GM18951 (cell line): Measurements from ENCODE around the gene INHBE.
A peak's percentile ranks its signal among the peaks of the same experiment; 100 is the strongest.

Experiments used
- POLR2A ChIP-seq: IDR thresholded peaks from 4 replicates; pipeline ENCODE4 v1.6.1; 2011; ENCODE audit warnings: mild to moderate bottlenecking; ENCODE audit not compliant: insufficient read length, insufficient read depth; ENCODE audit errors: extremely low read depth
- in situ Hi-C: fragments of 300-500 bp; cut with MboI; formaldehyde crosslinking; loops from one replicate; pipeline ENCODE4 v1.12.0; 2022; ENCODE audit warnings: low sequenced_read_pairs, mixed read lengths, inconsistent platforms; ENCODE audit not compliant: unreplicated experiment

Gene INHBE

DNA sequence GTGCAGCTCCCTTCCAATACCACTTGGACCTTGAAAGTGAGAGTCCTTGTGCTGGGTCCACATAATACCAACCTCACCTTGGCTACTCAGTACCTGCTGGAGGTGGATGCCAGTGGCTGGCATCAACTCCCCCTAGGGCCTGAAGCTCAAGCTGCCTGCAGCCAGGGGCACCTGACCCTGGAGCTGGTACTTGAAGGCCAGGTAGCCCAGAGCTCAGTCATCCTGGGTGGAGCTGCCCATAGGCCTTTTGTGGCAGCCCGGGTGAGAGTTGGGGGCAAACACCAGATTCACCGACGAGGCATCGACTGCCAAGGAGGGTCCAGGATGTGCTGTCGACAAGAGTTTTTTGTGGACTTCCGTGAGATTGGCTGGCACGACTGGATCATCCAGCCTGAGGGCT is 5.7 kb upstream of the INHBE start:
- in situ Hi-C loops = no loop called here
- no peak for TF ChIP-seq POLR2A

DNA sequence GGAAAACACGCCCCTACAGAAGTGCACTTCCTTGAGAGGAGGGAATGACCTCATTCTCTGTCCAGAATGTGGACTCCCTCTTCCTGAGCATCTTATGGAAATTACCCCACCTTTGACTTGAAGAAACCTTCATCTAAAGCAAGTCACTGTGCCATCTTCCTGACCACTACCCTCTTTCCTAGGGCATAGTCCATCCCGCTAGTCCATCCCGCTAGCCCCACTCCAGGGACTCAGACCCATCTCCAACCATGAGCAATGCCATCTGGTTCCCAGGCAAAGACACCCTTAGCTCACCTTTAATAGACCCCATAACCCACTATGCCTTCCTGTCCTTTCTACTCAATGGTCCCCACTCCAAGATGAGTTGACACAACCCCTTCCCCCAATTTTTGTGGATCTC is 5.0 kb upstream of the INHBE start:
- TF ChIP-seq POLR2A = no peak
- in situ Hi-C loops = no loop called here

DNA sequence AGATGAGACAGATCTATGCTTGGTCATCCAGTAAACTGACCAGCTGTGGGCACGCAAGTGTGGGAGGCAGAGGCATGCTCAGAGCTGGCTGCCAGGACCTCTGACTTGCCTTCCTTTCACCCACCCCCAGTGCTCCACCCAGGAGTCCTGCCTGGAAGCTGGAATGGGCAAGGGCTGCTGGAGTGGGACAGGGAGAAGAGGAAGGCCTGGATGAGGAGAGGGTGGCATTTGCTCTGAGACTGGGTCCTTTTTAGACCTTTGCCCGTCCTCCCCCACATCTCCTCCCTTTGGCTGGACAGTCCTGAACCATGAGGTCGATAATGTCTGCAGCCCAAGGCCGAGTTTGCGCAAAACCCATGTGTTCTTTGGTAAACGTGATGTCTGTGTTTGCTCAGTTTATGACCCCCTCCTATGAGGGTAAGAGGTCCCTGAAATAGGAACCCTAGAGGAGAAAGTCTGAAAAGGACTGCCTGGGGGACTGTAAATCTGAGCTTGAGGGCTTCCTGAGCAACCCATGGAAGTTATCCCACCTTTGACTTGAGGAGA is 3.8 kb upstream of the INHBE start:
- no peak for TF ChIP-seq POLR2A
- in situ Hi-C loops = no loop called here

DNA sequence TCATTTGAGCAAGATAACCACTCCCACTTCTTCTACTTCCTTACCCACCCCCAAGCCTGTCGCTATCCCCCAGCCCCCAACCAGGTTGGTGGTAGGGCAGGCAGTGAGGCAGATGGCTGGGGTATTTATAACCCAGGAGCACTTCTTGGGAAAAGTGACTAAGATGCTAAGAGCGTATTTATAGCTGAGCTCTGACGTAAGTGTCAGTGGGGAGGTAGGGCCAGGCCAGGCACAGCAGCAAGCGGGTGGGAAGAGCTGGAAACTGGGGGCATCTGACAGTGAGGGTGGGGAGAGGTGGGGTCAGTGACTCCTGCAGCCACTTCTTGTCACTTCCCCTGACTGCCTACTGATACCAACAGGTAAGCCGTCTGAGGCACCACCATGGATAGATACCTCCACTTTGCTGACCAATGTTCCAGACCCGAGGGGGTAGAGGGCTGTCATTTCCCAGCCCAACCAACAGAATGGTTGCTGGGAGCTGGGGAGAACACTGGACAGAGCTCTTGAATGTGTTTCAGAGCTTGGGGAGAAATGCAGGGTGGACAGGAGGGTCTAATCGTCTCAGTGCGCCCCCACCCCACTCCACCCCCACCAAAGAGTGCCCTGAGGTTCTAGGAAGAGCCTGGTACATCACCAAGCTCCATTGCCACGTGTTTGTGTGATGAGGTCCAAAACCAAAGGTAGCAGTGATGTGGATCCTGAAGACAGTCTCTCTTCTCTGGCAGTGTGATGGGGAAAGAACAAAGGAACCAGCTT is 2.7 kb upstream of the INHBE start:
- TF ChIP-seq POLR2A = no peak
- in situ Hi-C loops = no loop called here

DNA sequence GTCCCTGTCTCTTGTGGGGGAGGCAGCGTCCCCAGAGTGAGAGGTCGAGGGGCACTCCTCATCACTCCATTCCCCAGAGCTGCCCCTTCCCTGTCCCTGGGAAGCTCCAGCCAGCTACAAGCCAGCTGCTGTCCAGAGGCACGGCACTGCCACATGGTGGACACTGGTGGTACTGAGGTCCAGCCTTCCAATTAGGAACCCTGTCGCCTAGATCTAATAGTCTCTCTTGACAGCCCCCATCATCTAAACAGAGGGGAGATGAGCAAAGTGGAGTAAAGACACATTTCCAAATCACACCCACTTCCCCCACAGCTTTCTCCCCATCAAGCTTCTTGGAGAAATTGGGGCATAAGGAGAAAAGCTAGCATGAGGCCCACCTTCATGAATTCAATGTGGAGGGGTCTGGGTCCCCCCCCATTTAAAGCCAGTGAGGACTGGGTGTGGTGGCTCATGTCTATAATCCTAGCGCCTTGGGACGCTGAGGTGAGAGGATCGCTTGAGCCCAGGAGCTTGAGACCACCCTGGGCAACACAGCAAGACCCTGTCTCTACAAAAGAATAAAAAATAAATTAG is 2.1 kb upstream of the INHBE start:
- TF ChIP-seq POLR2A = no peak
- in situ Hi-C loops = no loop called here

DNA sequence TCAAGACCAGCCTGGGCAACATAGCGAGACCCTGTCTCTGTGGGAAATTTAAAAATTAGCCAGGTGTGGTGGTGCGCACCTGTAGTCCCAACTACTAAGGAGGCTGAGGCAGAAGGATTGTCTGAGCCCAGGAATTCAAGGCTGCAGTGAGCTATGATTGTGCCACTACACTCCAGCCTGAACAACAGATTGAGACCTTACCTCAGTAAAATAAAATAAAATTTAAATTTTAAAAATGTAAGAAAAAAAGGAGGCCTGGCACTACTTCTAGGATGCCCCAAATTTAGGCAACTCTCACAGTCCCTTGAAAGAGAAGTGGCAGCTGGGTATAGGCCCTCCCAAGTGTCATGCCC is 918 bp upstream of the INHBE start:
- in situ Hi-C loops = no loop called here
- no peak for TF ChIP-seq POLR2A

DNA sequence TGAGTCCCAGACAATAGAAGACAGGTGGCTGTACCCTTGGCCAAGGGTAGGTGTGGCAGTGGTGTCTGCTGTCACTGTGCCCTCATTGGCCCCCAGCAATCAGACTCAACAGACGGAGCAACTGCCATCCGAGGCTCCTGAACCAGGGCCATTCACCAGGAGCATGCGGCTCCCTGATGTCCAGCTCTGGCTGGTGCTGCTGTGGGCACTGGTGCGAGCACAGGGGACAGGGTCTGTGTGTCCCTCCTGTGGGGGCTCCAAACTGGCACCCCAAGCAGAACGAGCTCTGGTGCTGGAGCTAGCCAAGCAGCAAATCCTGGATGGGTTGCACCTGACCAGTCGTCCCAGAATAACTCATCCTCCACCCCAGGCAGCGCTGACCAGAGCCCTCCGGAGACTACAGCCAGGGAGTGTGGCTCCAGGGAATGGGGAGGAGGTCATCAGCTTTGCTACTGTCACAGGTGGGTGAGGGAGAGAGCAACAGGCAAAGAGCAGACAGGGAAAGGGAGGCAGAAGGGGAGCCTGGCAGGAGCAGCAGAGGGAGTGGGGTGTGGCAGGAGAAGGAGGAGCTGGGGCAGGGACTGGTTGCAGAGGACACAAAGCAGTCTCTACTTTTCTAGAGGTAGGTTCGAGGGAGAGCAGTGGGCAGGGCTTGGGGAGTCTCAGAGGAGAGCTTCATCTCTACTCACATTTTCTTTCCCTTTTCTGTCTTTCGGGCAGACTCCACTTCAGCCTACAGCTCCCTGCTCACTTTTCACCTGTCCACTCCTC is 452 bp downstream of the INHBE start:
- in situ Hi-C loops = no loop called here
- TF ChIP-seq POLR2A = no peak

DNA sequence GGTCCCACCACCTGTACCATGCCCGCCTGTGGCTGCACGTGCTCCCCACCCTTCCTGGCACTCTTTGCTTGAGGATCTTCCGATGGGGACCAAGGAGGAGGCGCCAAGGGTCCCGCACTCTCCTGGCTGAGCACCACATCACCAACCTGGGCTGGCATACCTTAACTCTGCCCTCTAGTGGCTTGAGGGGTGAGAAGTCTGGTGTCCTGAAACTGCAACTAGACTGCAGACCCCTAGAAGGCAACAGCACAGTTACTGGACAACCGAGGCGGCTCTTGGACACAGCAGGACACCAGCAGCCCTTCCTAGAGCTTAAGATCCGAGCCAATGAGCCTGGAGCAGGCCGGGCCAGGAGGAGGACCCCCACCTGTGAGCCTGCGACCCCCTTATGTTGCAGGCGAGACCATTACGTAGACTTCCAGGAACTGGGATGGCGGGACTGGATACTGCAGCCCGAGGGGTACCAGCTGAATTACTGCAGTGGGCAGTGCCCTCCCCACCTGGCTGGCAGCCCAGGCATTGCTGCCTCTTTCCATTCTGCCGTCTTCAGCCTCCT is 1.1 kb downstream of the INHBE start:
- in situ Hi-C loops = no loop called here
- no peak for TF ChIP-seq POLR2A

DNA sequence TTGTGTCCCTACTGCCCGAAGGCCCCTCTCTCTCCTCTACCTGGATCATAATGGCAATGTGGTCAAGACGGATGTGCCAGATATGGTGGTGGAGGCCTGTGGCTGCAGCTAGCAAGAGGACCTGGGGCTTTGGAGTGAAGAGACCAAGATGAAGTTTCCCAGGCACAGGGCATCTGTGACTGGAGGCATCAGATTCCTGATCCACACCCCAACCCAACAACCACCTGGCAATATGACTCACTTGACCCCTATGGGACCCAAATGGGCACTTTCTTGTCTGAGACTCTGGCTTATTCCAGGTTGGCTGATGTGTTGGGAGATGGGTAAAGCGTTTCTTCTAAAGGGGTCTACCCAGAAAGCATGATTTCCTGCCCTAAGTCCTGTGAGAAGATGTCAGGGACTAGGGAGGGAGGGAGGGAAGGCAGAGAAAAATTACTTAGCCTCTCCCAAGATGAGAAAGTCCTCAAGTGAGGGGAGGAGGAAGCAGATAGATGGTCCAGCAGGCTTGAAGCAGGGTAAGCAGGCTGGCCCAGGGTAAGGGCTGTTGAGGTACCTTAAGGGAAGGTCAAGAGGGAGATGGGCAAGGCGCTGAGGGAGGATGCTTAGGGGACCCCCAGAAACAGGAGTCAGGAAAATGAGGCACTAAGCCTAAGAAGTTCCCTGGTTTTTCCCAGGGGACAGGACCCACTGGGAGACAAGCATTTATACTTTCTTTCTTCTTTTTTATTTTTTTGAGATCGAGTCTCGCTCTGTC is 1.8 kb downstream of the INHBE start:
- no peak for TF ChIP-seq POLR2A
- in situ Hi-C loops = no loop called here

DNA sequence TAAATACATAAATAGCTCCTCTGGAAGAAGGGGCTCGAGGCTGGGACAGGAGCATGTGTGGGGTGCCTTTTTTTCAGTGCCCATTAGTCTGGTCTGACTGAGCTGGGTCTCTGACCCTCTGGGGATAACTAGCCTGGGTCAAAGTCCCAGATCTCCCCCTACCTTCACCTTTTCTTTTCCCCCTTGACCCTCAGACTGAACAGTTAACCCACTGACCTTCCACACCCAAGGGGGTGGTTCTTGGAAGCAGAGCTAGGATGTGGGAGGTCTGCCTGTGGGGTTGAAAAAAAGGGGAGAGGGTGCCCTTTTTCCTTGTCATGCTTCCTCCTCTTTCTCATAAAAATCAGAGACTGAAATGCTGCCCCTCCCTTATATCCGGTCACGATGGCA is 3.6 kb downstream of the INHBE start:
- no peak for TF ChIP-seq POLR2A
- in situ Hi-C loops = no loop called here

DNA sequence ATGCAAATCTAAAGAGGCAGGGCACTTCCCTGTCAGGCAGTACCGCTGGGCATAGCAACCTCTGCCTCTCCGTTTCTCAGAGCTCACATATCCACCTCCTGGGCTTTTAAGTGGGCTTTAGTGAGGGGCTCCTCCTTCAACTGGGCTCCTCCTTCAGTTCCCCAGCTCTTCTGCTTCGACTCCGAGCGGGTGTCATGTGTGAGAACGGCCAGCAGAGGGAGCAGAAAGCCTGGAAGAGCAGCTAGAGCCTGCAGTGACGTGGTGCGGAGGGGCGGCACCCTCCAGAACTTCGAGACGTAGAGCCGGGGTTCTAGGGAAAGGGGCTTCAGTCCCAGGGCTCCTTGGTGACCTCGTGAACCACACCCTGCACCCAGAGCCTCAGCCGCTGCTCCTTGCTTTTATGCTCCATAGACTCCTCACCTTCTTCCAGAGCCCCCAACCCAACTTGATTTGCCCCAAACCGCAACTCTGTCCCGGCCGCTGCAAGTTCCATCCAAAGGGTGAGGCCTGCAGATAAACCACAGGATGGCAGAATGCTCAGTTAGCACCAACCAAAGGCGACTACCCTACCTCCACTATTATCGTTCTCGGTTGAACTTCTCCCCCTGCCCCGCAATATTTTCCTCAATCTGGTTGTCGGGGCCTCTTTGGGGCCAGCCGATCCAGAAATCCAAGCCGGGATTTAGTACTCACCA is 4.1 kb downstream of the INHBE start:
- in situ Hi-C loops = no loop called here
- TF ChIP-seq POLR2A = peak; percentile 72

DNA sequence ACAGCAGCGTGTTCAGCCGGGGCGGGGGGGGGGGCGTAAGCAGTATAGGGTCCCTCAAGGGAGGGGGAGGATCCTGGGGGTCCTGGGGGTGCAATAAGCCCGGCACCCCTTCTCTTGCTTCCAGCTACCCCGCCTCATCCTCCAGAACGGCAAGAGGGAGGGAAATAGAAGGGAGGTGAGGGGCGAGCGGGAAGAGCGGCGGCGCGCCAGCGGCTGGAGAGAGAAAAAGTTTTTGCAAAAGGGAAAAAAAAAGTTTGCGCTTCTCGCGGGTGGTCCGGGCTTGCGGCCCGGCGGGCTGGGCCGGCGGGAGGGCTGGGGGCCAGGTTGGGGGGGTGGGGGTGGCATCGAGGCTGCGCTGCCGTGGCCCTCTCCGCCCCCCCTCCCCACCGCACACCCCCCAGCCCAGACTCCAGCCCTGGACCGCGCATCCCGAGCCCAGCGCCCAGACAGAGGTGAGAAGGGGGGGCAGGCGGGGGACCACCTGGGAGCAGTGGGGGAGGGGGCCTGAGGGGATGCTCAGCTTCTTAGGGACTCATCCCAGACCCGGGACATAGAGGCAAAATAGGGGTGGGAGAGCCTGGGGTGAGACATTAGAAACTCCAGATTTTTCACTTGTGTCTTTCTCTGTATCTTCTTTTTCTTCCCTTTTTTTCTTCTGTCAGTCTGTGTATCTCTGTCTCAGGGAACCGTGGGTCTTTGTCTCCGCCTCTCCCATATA is 4.8 kb downstream of the INHBE start, which contains the start of gene GLI1:
Gene GLI1 (plus strand): TSS at position 36 of the 718 bp plus-strand sequence. CDS start 3,907 bp downstream, outside the sequence.
- in situ Hi-C loops = no loop called here

More for the DNA sequence above, 4.8 kb downstream of the INHBE start, which contains the start of gene GLI1:
- no peak for TF ChIP-seq POLR2A
